HG02840 (cell line): ENCODE data around the gene VIM.
"Not testable (repeated sequence)": the region's sequence is repeated elsewhere in the genome, so short reads cannot be mapped to it uniquely, and the experiment has no call there.

Experiments
- ATAC-seq: cut with Tn5 transposase; IDR thresholded peaks from one replicate; pipeline ENCODE4 v1.9.1; 2021; ENCODE audit warnings: mild to moderate bottlenecking, moderate library complexity, moderate number of reproducible peaks; ENCODE audit not compliant: unreplicated experiment, low FRiP score

VIM gene

DNA sequence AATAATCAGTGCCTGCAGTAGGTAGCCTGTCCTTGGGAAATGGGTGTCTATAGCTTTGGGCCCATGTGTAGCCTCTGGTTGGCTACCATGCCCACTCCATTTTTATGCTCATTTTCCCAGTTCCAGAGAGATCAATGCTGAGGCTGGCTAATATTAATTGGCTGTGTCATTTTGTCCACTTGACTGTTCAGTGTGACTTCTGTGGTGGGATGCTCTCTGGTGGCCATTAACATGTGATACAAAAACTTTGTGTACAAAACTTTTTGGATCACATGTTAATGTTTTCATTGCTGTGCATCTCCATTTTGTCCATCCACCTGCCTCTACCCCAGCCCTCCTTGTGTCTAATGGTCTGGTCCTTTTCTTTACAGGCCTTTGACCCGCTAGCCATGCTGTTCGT, 22.7 kb downstream of the VIM start:
- ATAC-seq: no peak

DNA sequence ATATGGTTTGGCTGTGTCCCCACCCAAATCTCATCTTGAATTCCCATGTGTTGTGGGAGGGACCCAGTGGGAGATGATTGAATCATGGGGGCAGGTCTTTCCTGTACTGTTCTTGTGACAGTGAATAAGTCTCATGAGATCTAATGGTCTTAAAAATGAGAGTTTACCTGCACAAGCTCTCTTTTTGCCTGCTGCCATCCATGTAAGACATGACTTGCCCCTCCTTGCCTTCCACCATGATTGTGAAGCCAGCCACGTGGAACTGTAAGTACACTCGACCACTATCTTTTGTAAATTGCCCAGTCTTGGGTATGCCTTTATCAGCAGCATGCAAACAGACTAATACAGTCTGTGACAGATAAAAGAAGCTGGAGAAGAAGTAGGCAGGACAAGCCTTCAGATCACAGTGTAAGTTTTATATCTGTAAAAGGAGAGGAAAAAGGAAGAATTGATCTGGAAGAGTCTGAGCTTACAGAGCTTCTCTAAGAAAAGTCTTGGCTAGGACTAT, 26.6 kb downstream of the VIM start:
- ATAC-seq: not testable (repeated sequence)

DNA sequence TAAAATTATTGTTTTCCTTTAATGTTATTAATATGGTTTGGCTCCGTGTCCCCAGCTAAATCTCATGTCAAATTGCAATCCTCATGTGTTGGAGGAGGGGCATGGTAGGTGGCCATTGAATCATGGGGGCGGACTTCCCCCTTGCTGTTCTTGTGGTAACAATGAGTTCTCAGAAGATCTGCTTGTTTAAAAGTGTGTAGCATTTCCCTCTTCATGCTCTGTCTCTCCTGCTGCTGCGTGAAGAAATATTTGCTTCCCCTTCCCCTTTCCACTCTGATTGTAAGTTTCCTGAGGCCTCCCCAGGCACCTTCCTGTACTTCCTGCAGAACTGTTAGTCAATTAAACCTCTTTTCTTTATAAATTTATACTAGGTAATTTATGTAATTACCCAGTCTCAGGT, 27.5 kb downstream of the VIM start:
- no peak for ATAC-seq

DNA sequence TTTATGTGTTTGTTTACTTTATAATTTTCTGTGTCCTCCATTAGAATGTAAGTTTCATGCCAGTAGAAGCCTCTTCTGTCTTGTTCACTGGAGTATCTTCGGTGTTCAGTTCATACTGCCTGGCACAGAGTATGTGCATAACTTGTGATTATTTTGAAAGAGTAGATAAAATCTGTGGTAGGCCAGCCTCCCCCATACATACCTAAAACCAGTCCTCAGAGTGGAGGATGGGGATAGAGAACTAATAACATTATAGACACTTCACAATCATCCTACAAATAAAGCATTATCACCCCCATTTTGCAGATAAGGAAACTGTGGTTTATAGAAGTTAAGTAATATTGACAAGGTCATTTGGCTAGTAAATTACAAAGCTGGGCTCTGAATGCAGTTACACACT, 28.0 kb downstream of the VIM start:
- no peak for ATAC-seq

DNA sequence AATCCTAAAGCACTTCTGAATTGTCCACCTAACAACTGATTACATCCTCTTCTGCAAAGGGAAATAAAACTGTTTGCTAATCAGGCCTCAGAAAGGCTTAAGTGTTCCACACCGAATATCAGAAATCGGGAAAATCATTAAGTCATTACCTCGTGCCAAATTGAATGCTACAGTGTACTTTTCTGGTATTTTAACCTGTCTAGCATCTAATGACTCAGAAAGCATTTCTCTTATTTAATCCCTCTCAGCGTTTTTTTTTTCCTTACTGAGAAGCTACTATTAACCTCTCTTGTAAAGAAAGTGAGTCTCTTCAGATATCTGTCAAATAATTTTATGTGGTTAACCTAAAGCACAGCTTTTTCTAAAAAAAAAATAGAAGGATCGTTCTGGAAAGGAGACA, 28.6 kb downstream of the VIM start:
- ATAC-seq: no peak

DNA sequence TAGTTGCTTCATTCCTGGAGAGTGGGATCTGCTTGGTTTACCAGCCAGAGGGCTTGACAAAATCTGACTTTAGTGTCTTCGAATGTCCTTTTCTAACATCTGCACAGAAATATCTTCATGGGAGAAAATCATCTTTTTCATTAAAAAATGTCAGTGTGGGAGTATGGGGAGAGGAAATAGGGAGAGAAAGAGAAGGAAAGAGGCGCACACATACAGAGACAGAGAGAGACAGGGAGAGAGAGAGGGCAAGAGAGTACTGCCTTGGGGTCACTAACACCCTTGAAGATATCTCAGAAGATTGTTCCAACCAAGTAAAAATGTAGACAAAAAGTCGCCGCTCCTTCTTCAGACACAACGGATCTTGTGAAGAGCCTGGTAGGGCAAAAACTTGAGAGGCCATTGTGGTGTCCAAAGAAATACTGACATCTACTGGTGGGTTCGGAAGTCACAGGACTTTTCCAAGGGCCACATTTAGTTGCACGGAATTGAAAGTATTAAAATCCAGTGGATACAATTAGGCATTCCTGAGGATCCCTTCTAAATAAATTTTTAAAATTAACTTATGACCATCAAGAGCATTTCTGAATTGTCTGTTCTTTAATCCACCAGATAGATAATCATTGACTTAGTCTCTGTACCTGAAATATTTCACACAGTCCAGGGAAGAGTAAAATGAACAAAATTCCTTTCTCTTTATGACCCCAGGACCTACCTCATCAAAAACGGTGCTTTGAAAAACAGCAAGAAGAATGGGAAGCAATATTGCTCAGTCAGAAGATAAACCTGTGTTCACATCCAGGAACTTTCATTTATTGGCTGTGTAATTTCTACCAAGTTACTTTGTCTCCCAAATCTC, 29.7 kb downstream of the VIM start:
- ATAC-seq: no peak

DNA sequence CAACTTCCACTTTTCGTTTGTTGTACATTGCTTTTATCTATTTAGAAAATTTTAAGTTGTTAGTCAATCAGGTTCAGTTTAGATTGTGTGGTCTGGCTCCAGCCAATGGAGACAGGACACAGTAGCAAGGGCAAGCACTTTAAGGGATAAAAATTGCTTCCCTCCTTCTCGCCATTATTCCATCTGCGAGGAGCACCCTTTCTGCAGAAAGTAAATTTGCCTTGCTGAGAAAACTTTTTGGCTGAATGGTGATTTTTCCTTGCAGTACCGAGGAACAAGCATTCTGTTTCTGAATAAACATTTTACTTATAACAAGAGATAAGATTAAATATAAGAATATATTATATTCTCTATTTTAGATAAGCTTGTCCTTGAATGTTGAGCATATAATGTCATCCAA, 34.5 kb downstream of the VIM start:
- no peak for ATAC-seq

DNA sequence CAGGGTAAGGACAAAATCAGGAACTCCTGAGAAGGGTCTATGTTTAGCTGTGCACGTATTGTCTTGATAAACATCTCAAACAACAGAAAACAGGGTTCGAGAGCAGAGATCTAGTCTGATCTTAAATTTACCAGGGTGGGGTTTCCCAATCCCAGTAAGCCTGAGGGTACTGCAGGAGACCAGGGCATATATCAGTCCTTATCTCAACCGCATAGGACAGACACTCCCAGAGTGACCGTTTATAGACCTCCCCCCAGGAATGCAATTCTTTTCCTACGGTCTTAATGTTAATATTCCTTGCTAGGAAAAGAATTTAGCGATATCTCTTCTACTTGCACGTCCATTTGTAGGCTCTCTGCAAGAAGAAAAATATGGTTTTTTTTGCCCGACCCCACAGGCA, 35.5 kb downstream of the VIM start:
- no peak for ATAC-seq

DNA sequence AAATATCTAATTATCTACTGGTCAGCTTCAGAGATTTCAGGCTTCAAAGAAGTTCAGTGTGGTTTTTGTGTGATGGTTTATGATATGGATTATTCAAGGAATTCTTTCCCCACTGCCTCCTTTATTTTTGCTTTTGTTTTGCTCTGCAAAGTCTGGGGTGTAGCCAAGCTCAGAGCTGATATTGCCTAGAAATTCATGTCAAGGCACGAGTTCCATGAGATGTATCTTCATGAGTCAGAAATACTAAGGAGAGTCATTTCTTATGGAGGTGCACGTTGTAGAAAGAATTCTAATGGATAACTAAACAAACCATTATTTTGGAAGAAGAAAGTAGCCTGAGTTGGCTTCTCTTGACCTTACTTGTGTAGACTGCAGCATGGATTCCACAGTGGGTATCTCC, 37.4 kb downstream of the VIM start:
- ATAC-seq: no peak

DNA sequence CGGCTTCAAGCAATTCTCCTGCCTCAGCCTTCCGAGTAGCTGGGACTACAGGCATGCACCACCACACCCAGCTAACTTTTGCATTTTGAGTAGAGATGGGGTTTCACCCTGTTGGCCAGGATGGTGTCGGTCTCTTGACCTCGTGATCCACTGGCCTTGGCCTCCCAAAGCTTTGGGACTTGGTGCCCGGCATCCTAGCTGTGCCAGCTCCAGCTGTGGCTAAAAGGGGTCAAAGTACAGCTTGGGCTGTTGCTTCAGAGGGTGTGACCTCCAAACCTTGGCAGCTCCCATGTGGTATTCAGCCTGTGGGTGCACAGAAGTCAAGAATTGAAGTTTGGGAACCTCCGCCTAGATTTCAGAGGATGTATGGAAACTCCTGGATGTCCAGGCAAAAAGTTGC, 38.5 kb downstream of the VIM start:
- not testable (repeated sequence) for ATAC-seq

DNA sequence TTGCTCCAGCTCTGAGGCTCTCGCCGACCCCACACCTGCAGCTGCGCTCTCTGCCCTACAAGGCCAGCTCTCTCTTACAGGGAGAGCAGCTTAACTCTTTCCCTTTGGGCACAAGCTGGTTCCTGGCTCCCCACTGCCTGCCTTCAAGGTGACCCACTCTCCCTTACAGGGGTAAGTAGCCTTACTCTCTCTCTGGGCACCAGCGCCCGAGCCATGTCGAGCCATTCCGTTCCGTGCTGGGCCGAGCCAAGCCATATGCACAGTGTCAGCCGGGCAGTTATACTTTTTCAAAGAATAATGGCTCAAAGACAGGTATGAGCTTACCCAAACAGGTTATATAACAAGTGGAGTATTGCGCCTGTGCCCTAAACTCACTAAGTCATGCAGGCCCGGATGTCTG, 44.6 kb downstream of the VIM start:
- no peak for ATAC-seq

DNA sequence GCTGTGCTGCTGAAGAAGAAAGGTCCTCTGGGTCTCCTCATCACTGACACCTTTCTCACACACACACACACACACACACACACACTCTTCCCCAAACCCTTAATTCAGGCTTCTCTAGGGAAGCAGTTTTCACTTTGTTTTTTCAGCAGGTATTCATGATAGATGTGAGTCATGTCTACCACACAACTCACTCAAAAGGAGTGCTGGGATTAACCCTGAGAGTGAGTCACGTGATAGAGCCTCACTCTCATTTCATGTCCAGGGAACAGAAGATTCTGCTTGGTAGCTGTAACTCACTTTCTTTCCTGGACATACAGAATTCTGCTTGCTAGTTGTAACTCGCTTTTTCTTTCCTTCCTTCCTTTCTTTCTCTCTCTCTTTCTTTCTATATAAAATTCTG, 45.4 kb downstream of the VIM start:
- no peak for ATAC-seq

DNA sequence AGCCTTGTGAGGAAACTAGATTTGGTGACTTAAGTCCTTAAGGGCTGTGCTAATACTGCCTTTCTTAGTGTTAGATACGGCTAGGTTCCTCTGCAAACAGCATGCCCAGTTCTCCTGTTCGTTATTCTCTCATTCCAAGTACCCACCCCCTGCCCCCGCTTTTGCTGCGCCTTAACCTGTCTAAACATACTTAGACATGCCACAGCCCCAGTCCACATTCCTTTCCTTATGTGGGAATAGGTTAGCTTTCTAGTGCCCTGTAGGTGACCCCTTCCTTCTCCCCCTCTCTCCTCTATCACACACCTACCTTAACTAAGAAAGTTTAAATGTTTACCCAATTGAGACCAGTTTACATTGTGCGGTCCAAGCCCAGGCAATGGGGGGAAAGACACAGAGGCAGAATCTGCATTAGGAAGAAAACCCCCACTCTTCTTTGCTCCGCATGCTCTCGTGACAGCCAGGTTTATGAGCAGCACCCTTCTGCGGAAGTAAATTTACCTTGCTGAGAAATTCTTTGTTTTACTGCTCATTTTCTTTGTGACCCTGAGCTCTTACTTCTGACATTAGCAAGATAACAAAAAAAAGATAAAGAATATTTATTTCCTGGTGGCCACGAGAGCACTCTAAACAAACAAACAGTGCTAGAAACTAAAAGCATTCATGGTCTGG, 48.8 kb downstream of the VIM start:
- ATAC-seq: no peak

DNA sequence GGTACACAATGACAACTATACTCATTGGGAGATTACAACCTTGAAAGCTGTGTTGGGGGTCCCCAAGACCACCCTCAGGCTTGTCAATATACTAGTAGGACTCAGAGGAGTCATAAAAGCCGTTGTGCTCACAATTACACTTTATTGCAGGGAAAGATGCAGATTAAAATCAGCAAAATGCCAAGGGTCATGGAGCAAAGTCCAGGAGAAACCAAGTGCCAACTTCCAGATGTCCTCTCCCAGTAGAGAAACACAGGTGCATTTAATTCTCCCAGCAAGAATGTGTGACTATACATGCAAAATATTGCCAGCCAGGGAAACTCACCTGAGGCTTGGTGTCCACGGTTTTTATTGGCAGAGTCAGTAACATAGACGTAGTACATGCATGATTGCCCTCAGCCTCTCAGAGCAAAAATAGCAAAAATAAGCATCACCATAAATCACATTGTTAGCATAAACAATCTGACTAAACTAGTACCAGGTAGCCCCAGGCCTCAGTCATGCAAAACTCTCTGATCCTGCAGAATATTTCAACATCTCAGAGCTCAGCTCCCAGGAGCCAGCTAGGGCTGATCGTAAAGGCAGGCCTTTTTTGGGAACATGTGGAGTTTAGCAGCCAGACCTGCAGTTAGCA, 50.7 kb downstream of the VIM start:
- no peak for ATAC-seq

DNA sequence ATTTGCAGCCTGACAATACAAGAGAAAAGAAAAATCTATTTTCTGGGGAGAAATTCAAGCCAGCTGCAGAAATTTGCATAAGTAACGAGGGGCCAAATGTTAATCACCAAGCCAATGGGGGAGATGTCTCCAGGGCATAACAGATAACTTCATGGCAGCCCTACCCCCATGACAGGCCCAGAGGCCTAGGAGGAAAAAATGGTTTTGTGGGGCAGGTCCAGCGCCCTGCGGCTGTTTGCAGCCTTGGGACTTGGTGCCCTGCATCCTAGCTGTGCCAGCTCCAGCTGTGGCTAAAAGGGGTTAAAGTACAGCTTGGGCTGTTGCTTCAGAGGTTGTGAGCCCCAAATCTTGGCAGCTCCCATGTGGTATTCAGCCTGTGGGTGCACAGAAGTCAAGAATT, 54.3 kb downstream of the VIM start:
- ATAC-seq: no peak

DNA sequence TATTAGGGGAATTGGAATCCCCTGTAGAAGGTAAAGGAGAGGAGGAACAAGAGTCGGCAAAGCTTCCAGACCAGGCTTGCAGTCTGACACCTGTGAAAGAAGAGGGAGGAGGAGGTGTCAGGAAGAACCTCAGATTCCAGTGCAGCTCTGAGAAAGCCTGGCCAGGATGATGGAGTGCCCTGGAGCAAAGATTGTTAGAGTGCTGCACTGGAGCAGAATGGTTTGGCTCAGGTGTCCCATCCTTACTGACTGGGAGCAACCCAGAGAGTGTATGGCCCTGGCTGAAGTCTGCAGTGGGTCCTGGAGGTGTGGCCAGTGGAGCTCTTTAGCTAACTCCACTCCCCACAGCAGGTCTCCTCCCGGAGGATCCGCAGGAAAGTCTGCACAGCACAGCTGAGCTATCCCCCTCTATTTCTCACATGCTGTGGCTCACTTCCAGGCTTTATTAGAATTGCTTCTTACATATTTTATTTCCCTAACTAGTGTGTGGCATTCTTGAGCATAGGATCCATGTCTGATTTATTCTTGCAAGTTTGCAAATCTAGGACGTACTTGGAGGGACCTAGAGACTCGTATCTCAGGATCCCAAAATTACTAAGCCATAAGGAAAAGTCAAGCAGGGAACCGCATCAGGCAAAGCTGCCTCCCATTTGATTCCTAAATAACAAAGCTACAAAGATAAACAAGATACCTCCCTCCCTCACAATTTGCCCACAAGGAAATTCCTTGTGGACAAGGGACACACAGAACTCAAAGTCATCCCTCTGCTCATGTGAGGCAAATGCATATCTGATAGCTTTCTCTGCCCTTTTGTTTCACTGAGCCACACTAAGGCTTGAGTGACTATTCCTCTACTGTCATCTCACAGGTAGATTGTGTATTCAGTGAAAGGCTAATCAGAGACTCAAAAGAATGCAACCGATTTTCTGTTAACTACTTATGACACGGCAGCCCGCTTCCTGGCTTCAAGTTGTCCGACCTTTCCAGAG, 58.8 kb downstream of the VIM start:
- no peak for ATAC-seq
